Trophoblast cell (in vitro differentiated cells and primary cell): Measurements from ENCODE around the gene THRA. TPM values are rescaled to one million over a fixed set of nuclear protein-coding genes. Genes with fewer than 3 reads are reported as not detected.
A peak's percentile ranks its signal among the peaks of the same experiment; 100 is the strongest.

Experiments used
- DNase-seq, 2 donors: peaks; one replicate each; pipeline ENCODE4 v3.0.0-alpha.2; 2016
- H2AFZ ChIP-seq: 2 replicates; pipeline ENCODE4 v1.6.1; 2013; ENCODE audit warnings: low read length, moderate library complexity, mild to moderate bottlenecking; ENCODE audit not compliant: insufficient read depth, poor library complexity
- H2AK5ac ChIP-seq: 2 replicates; pipeline ENCODE4 v1.6.1; 2013; ENCODE audit warnings: mild to moderate bottlenecking, low read length
- H2BK120ac ChIP-seq: 2 replicates; pipeline ENCODE4 v1.6.1; 2013; ENCODE audit warnings: low read length, mild to moderate bottlenecking, moderate library complexity; ENCODE audit not compliant: insufficient read depth, poor library complexity
- H2BK12ac ChIP-seq: 2 replicates; pipeline ENCODE4 v1.6.1; 2013; ENCODE audit warnings: mild to moderate bottlenecking, low read length, moderate library complexity
- H2BK5ac ChIP-seq: 2 replicates; pipeline ENCODE4 v1.6.1; 2013; ENCODE audit warnings: low read length, low read depth, moderate library complexity, mild to moderate bottlenecking; ENCODE audit not compliant: poor library complexity
- H3K14ac ChIP-seq: 2 replicates; pipeline ENCODE4 v1.6.1; 2013; ENCODE audit warnings: mild to moderate bottlenecking, low read length
- H3K18ac ChIP-seq: 2 replicates; pipeline ENCODE4 v1.6.1; 2013; ENCODE audit warnings: mild to moderate bottlenecking, low read length
- H3K23ac ChIP-seq: 2 replicates; pipeline ENCODE4 v1.6.1; 2013; ENCODE audit warnings: low read length
- H3K27ac ChIP-seq: 2 replicates; pipeline ENCODE4 v1.5.1; 2013; ENCODE audit warnings: low read depth, mild to moderate bottlenecking, inconsistent platforms, low read length, moderate library complexity
- H3K27me3 ChIP-seq: 2 replicates; pipeline ENCODE4 v1.6.1; 2013; ENCODE audit warnings: inconsistent platforms, mild to moderate bottlenecking, low read length, moderate library complexity; ENCODE audit not compliant: insufficient read depth
- H3K36me3 ChIP-seq, 2 experiments: 1 replicate in 1 of 2; 2 replicates in 1 of 2; pipeline ENCODE4 v1.6.1; 2013; ENCODE audit warnings: low read length in 2 of 2, mild to moderate bottlenecking in 2 of 2, moderate library complexity in 1 of 2; ENCODE audit not compliant: insufficient read depth in 2 of 2, control insufficient read depth in 1 of 2
- H3K4ac ChIP-seq: 2 replicates; pipeline ENCODE4 v1.6.1; 2013; ENCODE audit warnings: low read depth, mild to moderate bottlenecking, low read length, moderate library complexity
- H3K4me1 ChIP-seq, 2 experiments: 1 replicate in 1 of 2; 2 replicates in 1 of 2; pipeline ENCODE4 v1.6.1; 2013; ENCODE audit warnings: low read length in 2 of 2, mild to moderate bottlenecking in 2 of 2, moderate library complexity in 1 of 2; ENCODE audit not compliant: insufficient read depth in 2 of 2, control insufficient read depth in 1 of 2
- H3K4me2 ChIP-seq: 2 replicates; pipeline ENCODE4 v1.6.1; 2013; ENCODE audit warnings: inconsistent platforms, mild to moderate bottlenecking, low read length, moderate library complexity
- H3K4me3 ChIP-seq: 2 replicates; pipeline ENCODE4 v1.5.1; 2013; ENCODE audit warnings: mild to moderate bottlenecking, low read depth, low read length, inconsistent platforms
- H3K79me1 ChIP-seq: one replicate; pipeline ENCODE4 v1.6.1; 2013; ENCODE audit warnings: low read length
- H3K79me2 ChIP-seq: 2 replicates; pipeline ENCODE4 v1.6.1; 2013; ENCODE audit warnings: low read length, mild to moderate bottlenecking; ENCODE audit not compliant: control insufficient read depth, insufficient read depth, poor library complexity
- H3K9ac ChIP-seq: 2 replicates; pipeline ENCODE4 v1.6.1; 2013; ENCODE audit warnings: mild to moderate bottlenecking, low read length
- H3K9me3 ChIP-seq: 2 replicates; pipeline ENCODE4 v1.6.1; 2013; ENCODE audit warnings: low read depth, mild to moderate bottlenecking, control low read depth, inconsistent platforms, low read length; ENCODE audit not compliant: insufficient read depth
- H4K12ac ChIP-seq: 2 replicates; pipeline ENCODE4 v1.6.1; 2013; ENCODE audit warnings: low read depth, mild to moderate bottlenecking, low read length, moderate library complexity
- H4K8ac ChIP-seq: 2 replicates; pipeline ENCODE4 v1.6.1; 2013; ENCODE audit warnings: low read depth, mild to moderate bottlenecking, low read length, moderate library complexity
- H4K91ac ChIP-seq: one replicate; pipeline ENCODE4 v1.6.1; 2013; ENCODE audit warnings: low read depth, mild to moderate bottlenecking, low read length, moderate library complexity
- WGBS: extraction: QIAGEN DNeasy Blood & Tissue Kit; methylation state at CpG from one replicate; pipeline ENCODE4 v1.1.7; 2013; ENCODE audit warnings: missing lambda C conversion rate; ENCODE audit not compliant: insufficient read length, insufficient coverage; ENCODE audit errors: extremely low coverage; 5-methylcytosine and 5-hydroxymethylcytosine counted together
- polyA plus RNA-seq: library from polyadenylated mRNA; stranded (reverse); fragments of 200-250 nt; gene quantifications from 2 replicates; pipeline ENCODE4 v1.2.3, GENCODE V29; 2013

Gene THRA, protein sequence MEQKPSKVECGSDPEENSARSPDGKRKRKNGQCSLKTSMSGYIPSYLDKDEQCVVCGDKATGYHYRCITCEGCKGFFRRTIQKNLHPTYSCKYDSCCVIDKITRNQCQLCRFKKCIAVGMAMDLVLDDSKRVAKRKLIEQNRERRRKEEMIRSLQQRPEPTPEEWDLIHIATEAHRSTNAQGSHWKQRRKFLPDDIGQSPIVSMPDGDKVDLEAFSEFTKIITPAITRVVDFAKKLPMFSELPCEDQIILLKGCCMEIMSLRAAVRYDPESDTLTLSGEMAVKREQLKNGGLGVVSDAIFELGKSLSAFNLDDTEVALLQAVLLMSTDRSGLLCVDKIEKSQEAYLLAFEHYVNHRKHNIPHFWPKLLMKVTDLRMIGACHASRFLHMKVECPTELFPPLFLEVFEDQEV
- 4.1 TPM in 2 replicates for polyA plus RNA-seq

DNA sequence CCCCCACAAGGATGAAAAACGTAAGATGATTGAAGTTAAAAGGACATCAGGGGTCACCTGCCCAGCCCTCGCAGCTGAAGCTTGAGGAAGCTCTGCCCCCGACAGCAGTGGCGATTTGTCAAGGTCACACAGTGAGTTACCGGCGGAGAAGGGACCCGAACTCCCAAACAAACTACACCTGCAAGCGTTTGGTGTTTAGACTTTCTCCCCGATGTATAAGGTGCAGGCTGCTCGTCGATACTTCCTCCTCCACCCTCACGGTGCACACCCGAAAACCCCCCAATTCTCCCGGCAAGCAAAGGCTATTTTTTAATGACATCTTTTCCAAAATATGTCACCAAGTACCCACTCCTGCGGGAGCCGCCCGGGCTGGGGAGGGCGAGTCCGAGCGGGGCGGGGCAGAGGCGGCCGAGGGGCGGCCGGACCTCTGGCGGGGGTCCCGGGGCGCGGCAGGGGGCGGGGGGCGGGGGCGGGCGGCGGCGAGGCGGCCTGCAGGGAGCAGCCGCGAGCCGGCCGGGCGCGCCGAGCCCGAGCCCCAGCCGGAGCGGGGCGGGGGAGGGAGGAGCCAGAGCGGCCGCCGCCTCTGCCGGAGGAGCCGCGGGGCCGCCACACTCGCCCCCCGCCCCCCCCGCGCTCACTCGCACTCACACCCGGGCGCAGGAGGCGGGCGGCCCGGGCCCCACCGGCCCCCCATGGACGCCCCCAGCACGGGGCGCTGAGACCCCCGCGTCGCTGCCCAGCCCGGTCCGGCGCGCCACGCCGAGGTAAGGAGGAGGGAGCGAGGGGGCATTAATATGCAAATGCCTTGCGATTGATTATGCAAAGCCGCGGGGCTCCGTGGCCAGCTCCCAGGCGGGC, at the start of gene THRA:
Gene THRA, plus strand, starts transcription at position 637 of the 858 bp plus-strand sequence. CDS start 11,524 bp downstream, outside the sequence.
- H3K27ac ChIP-seq, result no peak within 1 kb of the TSS
- no peak within 1 kb of the TSS for H3K23ac ChIP-seq
- peak within 1 kb of the TSS; percentile 74 for H4K8ac ChIP-seq
- H2BK5ac ChIP-seq, result peak within 1 kb of the TSS; percentile 29
- peak within 1 kb of the TSS; percentile 71 for H3K9ac ChIP-seq
- peak within 1 kb of the TSS; percentile 82 for H3K4me3 ChIP-seq
- no peaks in the 10 kb centered on the region for H3K9me3 ChIP-seq
- peak within 1 kb of the TSS; percentile 35 for H3K4ac ChIP-seq
- H3K18ac ChIP-seq, result peak within 1 kb of the TSS; percentile 71
- peak within 1 kb of the TSS; percentile 78 for H2BK120ac ChIP-seq
- peaks cover 0 to 14% of the 10 kb centered on the region in 2 experiments for H3K4me1 ChIP-seq
- H3K79me2 ChIP-seq, result no peaks in the 10 kb centered on the region
- H3K27me3 ChIP-seq, result no peaks in the 10 kb centered on the region
- peaks cover 8% of the 10 kb centered on the region for H3K79me1 ChIP-seq
- peak within 1 kb of the TSS; percentile 79 for H4K91ac ChIP-seq
- DNase-seq, result peak; percentile 23 to 57
- WGBS, result no CpG with 5 or more reads among the region's 83 CpGs
- peak within 1 kb of the TSS; percentile 96 for H3K4me2 ChIP-seq
- peak within 1 kb of the TSS; percentile 81 for H3K14ac ChIP-seq
- no peak within 1 kb of the TSS for H2AK5ac ChIP-seq
- no peaks in the 10 kb centered on the region for H3K36me3 ChIP-seq
- peak within 1 kb of the TSS; percentile 70 for H4K12ac ChIP-seq
- H2AFZ ChIP-seq, result peak within 1 kb of the TSS; percentile 92
- no peak within 1 kb of the TSS for H2BK12ac ChIP-seq

DNA sequence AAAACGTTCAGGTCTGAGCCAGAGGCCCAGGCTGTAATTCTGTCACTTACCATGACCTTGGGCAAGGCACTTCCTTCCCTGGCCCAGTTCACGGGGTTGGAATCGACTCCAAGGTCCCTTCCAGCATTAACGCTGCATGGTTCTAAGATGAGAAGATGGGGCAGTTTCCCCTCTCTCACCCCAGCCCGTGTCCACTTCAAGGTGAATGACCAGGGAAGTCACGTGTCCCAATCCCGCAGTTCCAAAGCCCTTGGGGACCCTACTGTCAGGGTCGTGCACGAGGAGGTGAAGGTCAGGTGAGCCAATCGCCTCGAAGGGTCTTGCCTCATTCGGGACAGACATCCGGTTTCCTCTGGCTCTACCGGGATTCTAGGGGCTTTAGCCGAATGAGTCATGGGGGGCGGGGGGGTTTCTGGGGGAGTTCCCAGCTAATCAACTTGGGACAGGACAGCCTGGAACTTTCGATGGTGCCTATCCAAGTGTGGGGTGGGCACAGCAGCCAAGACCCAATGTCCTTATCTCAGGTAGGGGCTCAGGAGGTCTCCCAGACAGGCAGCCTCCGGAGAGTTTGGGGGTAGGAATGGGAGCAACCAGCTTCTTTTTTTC, 48.3 kb upstream of the THRA start:
- no CpG with 5 or more reads among the region's 18 CpGs for WGBS
- H3K4me1 ChIP-seq, result no peaks in the 10 kb centered on the region

DNA sequence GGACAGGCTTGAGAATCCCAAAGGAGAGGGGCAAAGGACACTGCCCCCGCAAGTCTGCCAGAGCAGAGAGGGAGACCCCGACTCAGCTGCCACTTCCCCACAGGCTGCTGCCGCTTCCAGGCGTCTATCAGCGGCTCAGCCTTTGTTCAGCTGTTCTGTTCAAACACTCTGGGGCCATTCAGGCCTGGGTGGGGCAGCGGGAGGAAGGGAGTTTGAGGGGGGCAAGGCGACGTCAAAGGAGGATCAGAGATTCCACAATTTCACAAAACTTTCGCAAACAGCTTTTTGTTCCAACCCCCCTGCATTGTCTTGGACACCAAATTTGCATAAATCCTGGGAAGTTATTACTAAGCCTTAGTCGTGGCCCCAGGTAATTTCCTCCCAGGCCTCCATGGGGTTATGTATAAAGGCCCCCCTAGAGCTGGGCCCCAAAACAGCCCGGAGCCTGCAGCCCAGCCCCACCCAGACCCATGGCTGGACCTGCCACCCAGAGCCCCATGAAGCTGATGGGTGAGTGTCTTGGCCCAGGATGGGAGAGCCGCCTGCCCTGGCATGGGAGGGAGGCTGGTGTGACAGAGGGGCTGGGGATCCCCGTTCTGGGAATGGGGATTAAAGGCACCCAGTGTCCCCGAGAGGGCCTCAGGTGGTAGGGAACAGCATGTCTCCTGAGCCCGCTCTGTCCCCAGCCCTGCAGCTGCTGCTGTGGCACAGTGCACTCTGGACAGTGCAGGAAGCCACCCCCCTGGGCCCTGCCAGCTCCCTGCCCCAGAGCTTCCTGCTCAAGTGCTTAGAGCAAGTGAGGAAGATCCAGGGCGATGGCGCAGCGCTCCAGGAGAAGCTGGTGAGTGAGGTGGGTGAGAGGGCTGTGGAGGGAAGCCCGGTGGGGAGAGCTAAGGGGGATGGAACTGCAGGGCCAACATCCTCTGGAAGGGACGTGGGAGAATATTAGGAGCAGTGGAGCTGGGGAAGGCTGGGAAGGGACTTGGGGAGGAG, 47.5 kb upstream of the THRA start, which contains the start of gene CSF3:
Gene CSF3, plus strand, starts transcription at position 436 of the 993 bp plus-strand sequence. Its CDS starts 35 bp downstream, at position 471.
- H3K4ac ChIP-seq, result no peak within 1 kb of the TSS
- no peak within 1 kb of the TSS for H4K91ac ChIP-seq
- H3K4me3 ChIP-seq, result no peak within 1 kb of the TSS
- no CpG with 5 or more reads among the region's 20 CpGs for WGBS
- no peak within 1 kb of the TSS for H3K27ac ChIP-seq
- no peak within 1 kb of the TSS for H3K18ac ChIP-seq
- no peak within 1 kb of the TSS for H3K23ac ChIP-seq
- H3K14ac ChIP-seq, result no peak within 1 kb of the TSS
- no peak within 1 kb of the TSS for H3K4me2 ChIP-seq
- H3K79me1 ChIP-seq, result no peaks in the 10 kb centered on the region
- no peaks in the 10 kb centered on the region for H3K79me2 ChIP-seq
- no peak within 1 kb of the TSS for H2AFZ ChIP-seq
- H3K9me3 ChIP-seq, result no peaks in the 10 kb centered on the region
- H3K36me3 ChIP-seq, result peaks cover 16 to 18% of the 10 kb centered on the region in 2 experiments
- no peak within 1 kb of the TSS for H3K9ac ChIP-seq
- no peak within 1 kb of the TSS for H4K12ac ChIP-seq
- H2BK5ac ChIP-seq, result no peak within 1 kb of the TSS
- no peak within 1 kb of the TSS for H2BK120ac ChIP-seq
- DNase-seq, result no peak
- no peak within 1 kb of the TSS for H4K8ac ChIP-seq
- no peaks in the 10 kb centered on the region for H3K4me1 ChIP-seq
- H2BK12ac ChIP-seq, result no peak within 1 kb of the TSS
- H2AK5ac ChIP-seq, result no peak within 1 kb of the TSS
- H3K27me3 ChIP-seq, result no peaks in the 10 kb centered on the region

More for the DNA sequence above, 48.3 kb upstream of the THRA start:
- H3K36me3 ChIP-seq, result peaks cover 8 to 10% of the 10 kb centered on the region in 2 experiments
- H2BK120ac ChIP-seq, result no peak overlapping the region
- no peak overlapping the region for H3K4me3 ChIP-seq
- H3K4ac ChIP-seq, result no peak overlapping the region
- no peak overlapping the region for H4K8ac ChIP-seq
- no peak overlapping the region for H3K4me2 ChIP-seq
- H3K27ac ChIP-seq, result no peak overlapping the region
- no peak for DNase-seq
- H3K27me3 ChIP-seq, result no peaks in the 10 kb centered on the region
- H3K9me3 ChIP-seq, result no peaks in the 10 kb centered on the region
- no peak overlapping the region for H3K14ac ChIP-seq
- H3K79me1 ChIP-seq, result no peaks in the 10 kb centered on the region
- no peak overlapping the region for H3K23ac ChIP-seq
- H2AK5ac ChIP-seq, result no peak overlapping the region
- H4K12ac ChIP-seq, result no peak overlapping the region
- no peak overlapping the region for H2AFZ ChIP-seq
- H2BK12ac ChIP-seq, result no peak overlapping the region
- H3K18ac ChIP-seq, result no peak overlapping the region
- no peaks in the 10 kb centered on the region for H3K79me2 ChIP-seq
- H2BK5ac ChIP-seq, result no peak overlapping the region
- no peak overlapping the region for H4K91ac ChIP-seq
- H3K9ac ChIP-seq, result no peak overlapping the region
